GM18505 (cell line): ENCODE data around the gene UGT1A9.

ENCODE experiments used
- ATAC-seq: cut with Tn5 transposase; IDR thresholded peaks from one replicate; pipeline ENCODE4 v1.9.1; 2021; ENCODE audit not compliant: unreplicated experiment
- POLR2A ChIP-seq: IDR thresholded peaks from 4 replicates; pipeline ENCODE4 v1.6.1; 2011; ENCODE audit warnings: borderline replicate concordance; ENCODE audit not compliant: insufficient read depth, insufficient read length; ENCODE audit errors: extremely low read depth

Gene UGT1A9

GRCh38 chr2:233772583-233772982 lies 100.9 kb downstream of the UGT1A9 start:
- TF ChIP-seq POLR2A = no peak
- no peak for ATAC-seq

GRCh38 chr2:233773854-233774253 lies 102.2 kb downstream of the UGT1A9 start:
- no peak for ATAC-seq
- no peak for TF ChIP-seq POLR2A

- TF ChIP-seq POLR2A = no peak
- ATAC-seq = no peak
These were observed 103.7 kb downstream of the UGT1A9 start for GRCh38 chr2:233775414-233775813.

- no peak for TF ChIP-seq POLR2A
- ATAC-seq = no peak
These were observed 106.3 kb downstream of the UGT1A9 start, which contains the start of gene MROH2A for GRCh38 chr2:233778030-233778429. TSS of gene MROH2A (plus strand) at chr2:233778330. CDS start at chr2:233779359, 1,029 bp downstream.

- ATAC-seq = no peak
- TF ChIP-seq POLR2A = no peak
These were observed 108.0 kb downstream of the UGT1A9 start for GRCh38 chr2:233779722-233780121.

- no peak for ATAC-seq
- TF ChIP-seq POLR2A = no peak
These were observed 109.1 kb downstream of the UGT1A9 start for GRCh38 chr2:233780771-233781170.

GRCh38 chr2:233789554-233789953 lies 117.9 kb downstream of the UGT1A9 start:
- no peak for ATAC-seq
- TF ChIP-seq POLR2A = no peak

GRCh38 chr2:233791151-233791882 lies 119.6 kb downstream of the UGT1A9 start:
- TF ChIP-seq POLR2A = no peak
- no peak for ATAC-seq

- TF ChIP-seq POLR2A = no peak
- no peak for ATAC-seq
These were observed 120.2 kb downstream of the UGT1A9 start for GRCh38 chr2:233791883-233792329.

GRCh38 chr2:233792720-233793119 lies 121.0 kb downstream of the UGT1A9 start:
- no peak for ATAC-seq
- no peak for TF ChIP-seq POLR2A

GRCh38 chr2:233793465-233794127 lies 121.9 kb downstream of the UGT1A9 start:
- TF ChIP-seq POLR2A = no peak
- no peak for ATAC-seq

- TF ChIP-seq POLR2A = no peak
- ATAC-seq = no peak
These were observed 122.5 kb downstream of the UGT1A9 start for GRCh38 chr2:233794128-233794658.

- no peak for ATAC-seq
- no peak for TF ChIP-seq POLR2A
These were observed 124.1 kb downstream of the UGT1A9 start for GRCh38 chr2:233795735-233796171.

- no peak for TF ChIP-seq POLR2A
- ATAC-seq = no peak
These were observed 124.6 kb downstream of the UGT1A9 start for GRCh38 chr2:233796254-233796653.
